CD14-positive monocyte (primary cell): Measurements from ENCODE around the gene GRXCR1. TPM values are rescaled to one million over a fixed set of nuclear protein-coding genes. Genes with fewer than 3 reads are reported as not detected.

Source experiments
- DNase-seq, 3 donors: peaks; one replicate each; pipeline ENCODE4 v3.0.0-alpha.2; 2011 to 2022
- H2AFZ ChIP-seq: 2 replicates; pipeline ENCODE4 v1.6.0; 2012; ENCODE audit warnings: mild to moderate bottlenecking, low read depth, low read length, inconsistent platforms; ENCODE audit not compliant: insufficient read depth, poor library complexity, severe bottlenecking
- H3K27ac ChIP-seq, 2 donors: 1 replicate in 1 of 2; 2 replicates in 1 of 2; pipeline ENCODE4 v1.5.1; 2012 to 2013; ENCODE audit warnings: low read length in 2 of 2, control low read depth in 1 of 2, inconsistent platforms in 1 of 2, low read depth in 1 of 2, mild to moderate bottlenecking in 1 of 2
- H3K27me3 ChIP-seq, 2 donors: one replicate each; pipeline versions ENCODE4 v1.6.0 to v1.6.1; 2011 to 2013; ENCODE audit warnings: low read length in 2 of 2; ENCODE audit not compliant: control insufficient read depth in 2 of 2, insufficient read depth in 2 of 2
- H3K36me3 ChIP-seq, 2 donors: replicated peaks in 1 of 2; 1 replicate in 1 of 2; 2 replicates in 1 of 2; pipeline versions ENCODE4 v1.5.1 to v1.6.1; 2012 to 2013; ENCODE audit warnings: low read length in 2 of 2, control low read depth in 1 of 2, inconsistent platforms in 1 of 2, mild to moderate bottlenecking in 1 of 2; ENCODE audit not compliant: insufficient read depth in 2 of 2, control insufficient read depth in 1 of 2
- H3K4me1 ChIP-seq, 2 donors: 1 replicate in 1 of 2; 2 replicates in 1 of 2; pipeline versions ENCODE4 v1.5.1 to v1.6.1; 2012 to 2013; ENCODE audit warnings: low read length in 2 of 2, control low read depth in 1 of 2, inconsistent platforms in 1 of 2, mild to moderate bottlenecking in 1 of 2, moderate library complexity in 1 of 2; ENCODE audit not compliant: insufficient read depth in 2 of 2, control insufficient read depth in 1 of 2
- H3K4me2 ChIP-seq: replicated peaks from 2 replicates; pipeline ENCODE3; 2012; ENCODE audit warnings: low read length, moderate library complexity, mild to moderate bottlenecking; ENCODE audit not compliant: poor library complexity, severe bottlenecking; ENCODE audit errors: extremely low read depth
- H3K4me3 ChIP-seq, 3 experiments: fragments of 200-600 bp in 1 of 3; sonication (generic) in 1 of 3; replicated peaks in 1 of 3; 1 replicate in 2 of 3; 2 replicates in 1 of 3; pipeline ENCODE4 v1.5.1; 2011 to 2013; ENCODE audit warnings: low read length in 3 of 3, mild to moderate bottlenecking in 3 of 3, control low read depth in 2 of 3, low read depth in 2 of 3, inconsistent platforms in 1 of 3, moderate library complexity in 1 of 3
- H3K79me2 ChIP-seq: 2 replicates; pipeline ENCODE4 v1.6.0; 2012; ENCODE audit warnings: mild to moderate bottlenecking, control low read depth, inconsistent platforms, low read length, moderate library complexity; ENCODE audit not compliant: insufficient read depth
- H3K9ac ChIP-seq: 2 replicates; pipeline ENCODE4 v1.6.0; 2017; ENCODE audit warnings: low read length, mild to moderate bottlenecking; ENCODE audit not compliant: insufficient read depth, poor library complexity, severe bottlenecking
- H3K9me3 ChIP-seq, 2 donors: replicated peaks in 1 of 2; 1 replicate in 1 of 2; 2 replicates in 1 of 2; pipeline versions ENCODE4 v1.5.1 to v1.6.1; 2012 to 2013; ENCODE audit warnings: low read length in 2 of 2, control low read depth in 1 of 2; ENCODE audit not compliant: control insufficient read depth in 1 of 2, insufficient read depth in 1 of 2
- H4K20me1 ChIP-seq: 2 replicates; pipeline ENCODE4 v1.6.0; 2012; ENCODE audit warnings: mild to moderate bottlenecking, low read length, control low read depth, moderate library complexity; ENCODE audit not compliant: insufficient read depth
- H3K27ac Mint-ChIP-seq, 7 donors: one replicate each; pipeline ENCODE4 v1.8.0; 2020; ENCODE audit warnings: mild to moderate bottlenecking in 7 of 7, mixed read lengths in 7 of 7, moderate library complexity in 6 of 7, inconsistent platforms in 2 of 7
- H3K27me3 Mint-ChIP-seq, 3 donors: one replicate each; pipeline ENCODE4 v1.8.0; 2021 to 2022; ENCODE audit warnings: low read depth in 3 of 3, mild to moderate bottlenecking in 3 of 3, mixed read lengths in 3 of 3, moderate library complexity in 3 of 3, inconsistent platforms in 1 of 3
- H3K36me3 Mint-ChIP-seq, 2 donors: one replicate each; pipeline ENCODE4 v1.8.0; 2020; ENCODE audit warnings: mixed read lengths in 2 of 2, inconsistent platforms in 1 of 2, mild to moderate bottlenecking in 1 of 2
- H3K4me1 Mint-ChIP-seq: one replicate; pipeline ENCODE4 v1.8.0; 2020; ENCODE audit warnings: mild to moderate bottlenecking, mixed read lengths
- H3K4me3 Mint-ChIP-seq, 2 donors: one replicate each; pipeline ENCODE4 v1.8.0; 2020; ENCODE audit warnings: mild to moderate bottlenecking in 2 of 2, mixed read lengths in 2 of 2, moderate library complexity in 1 of 2
- H3K9me3 Mint-ChIP-seq, 7 donors: one replicate each; pipeline ENCODE4 v1.8.0; 2020 to 2022; ENCODE audit warnings: mixed read lengths in 7 of 7, mild to moderate bottlenecking in 6 of 7, moderate library complexity in 6 of 7, inconsistent platforms in 2 of 7
- WGBS: methylation state at CpG from one replicate; pipeline ENCODE4 v1.1.5; 2013; ENCODE audit warnings: missing lambda C conversion rate; ENCODE audit not compliant: insufficient coverage; 5-methylcytosine and 5-hydroxymethylcytosine counted together
- intact Hi-C, 2 donors: fragments of 100-400 bp; cut with micrococcal nuclease; formaldehyde crosslinking; loops; one replicate each; pipeline versions ENCODE4 v1.15.0 to v1.15.1; 2023
- polyA plus RNA-seq, 3 donors: library from polyadenylated mRNA; depleted of rRNA in 1 of 3; unstranded in 2 of 3; stranded (reverse) in 1 of 3; fragments of 300-500 nt in 2 of 3; fragments of >200 nt in 1 of 3; fragmentation: Illumina TruSeq in 2 of 3; gene quantifications; 1 replicate in 2 of 3; 2 replicates in 1 of 3; pipeline ENCODE4 v1.2.3, GENCODE V29; 2012 to 2021
- TF ChIP-seq, protein P1 (sequence below): fragments of 200-600 bp; IDR thresholded peaks from one replicate; pipeline ENCODE4 v1.8.0; 2022; ENCODE audit warnings: antibody characterized with exemption, mild to moderate bottlenecking

Gene GRXCR1
- polyA plus RNA-seq, 3 donors: not detected

DNA sequence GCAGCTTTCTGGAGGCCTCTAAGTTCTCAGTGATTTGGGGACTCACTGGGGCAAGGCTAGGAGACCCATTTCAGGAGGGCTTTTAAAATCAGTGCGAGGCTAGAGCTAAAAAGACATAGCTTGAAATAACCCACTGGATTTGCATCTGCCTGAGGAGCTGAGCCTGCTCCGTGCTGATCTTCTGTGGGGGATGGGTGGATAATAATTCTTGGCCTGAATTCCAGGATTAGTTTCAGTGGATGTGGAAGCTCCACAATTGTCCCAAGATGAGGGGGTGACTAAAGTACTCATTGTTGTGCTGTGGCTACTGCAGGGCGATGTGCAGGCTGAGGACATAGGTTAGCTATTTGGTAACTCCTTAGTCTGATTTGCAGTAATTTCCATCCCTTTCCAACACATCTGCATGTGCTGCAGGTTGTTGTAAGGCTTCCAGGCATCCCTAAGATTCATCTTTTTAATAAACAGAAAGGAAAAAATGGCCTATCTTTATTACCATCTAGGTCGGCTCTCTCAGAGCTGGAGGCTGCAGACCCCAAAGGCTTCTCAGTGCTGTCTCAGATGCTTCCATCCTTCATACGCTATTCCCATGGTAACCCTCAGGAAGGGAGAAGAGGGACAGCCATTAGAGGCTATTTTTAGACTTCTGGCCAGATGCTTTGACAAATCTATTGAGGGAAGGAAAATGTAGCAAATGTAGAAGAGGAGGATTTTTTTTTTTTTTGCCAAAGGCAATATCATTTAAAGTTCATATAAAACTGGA lies 63.4 kb downstream of the GRXCR1 start:
- Histone ChIP-seq H3K9me3 (no peaks in the 10 kb centered on the region), H3K27me3 (no peaks in the 10 kb centered on the region), H3K4me2 (no peak overlapping the region), H3K4me1 (no peaks in the 10 kb centered on the region), H4K20me1 (no peaks in the 10 kb centered on the region), H3K79me2 (no peaks in the 10 kb centered on the region), H3K9ac (no peak overlapping the region), H3K27ac (no peak overlapping the region), H3K4me3 (no peak overlapping the region), H3K36me3 (no peaks in the 10 kb centered on the region), H2AFZ (no peak overlapping the region)
- no peak overlapping the region for H3K27ac Mint-ChIP-seq
- 90% methylated on average over 3 of the region's 5 CpGs for WGBS
- H3K27me3 Mint-ChIP-seq: peaks cover 0 to 2% (median 0%) of the 10 kb centered on the region in 3 donors
- TF ChIP-seq, protein P1, sequence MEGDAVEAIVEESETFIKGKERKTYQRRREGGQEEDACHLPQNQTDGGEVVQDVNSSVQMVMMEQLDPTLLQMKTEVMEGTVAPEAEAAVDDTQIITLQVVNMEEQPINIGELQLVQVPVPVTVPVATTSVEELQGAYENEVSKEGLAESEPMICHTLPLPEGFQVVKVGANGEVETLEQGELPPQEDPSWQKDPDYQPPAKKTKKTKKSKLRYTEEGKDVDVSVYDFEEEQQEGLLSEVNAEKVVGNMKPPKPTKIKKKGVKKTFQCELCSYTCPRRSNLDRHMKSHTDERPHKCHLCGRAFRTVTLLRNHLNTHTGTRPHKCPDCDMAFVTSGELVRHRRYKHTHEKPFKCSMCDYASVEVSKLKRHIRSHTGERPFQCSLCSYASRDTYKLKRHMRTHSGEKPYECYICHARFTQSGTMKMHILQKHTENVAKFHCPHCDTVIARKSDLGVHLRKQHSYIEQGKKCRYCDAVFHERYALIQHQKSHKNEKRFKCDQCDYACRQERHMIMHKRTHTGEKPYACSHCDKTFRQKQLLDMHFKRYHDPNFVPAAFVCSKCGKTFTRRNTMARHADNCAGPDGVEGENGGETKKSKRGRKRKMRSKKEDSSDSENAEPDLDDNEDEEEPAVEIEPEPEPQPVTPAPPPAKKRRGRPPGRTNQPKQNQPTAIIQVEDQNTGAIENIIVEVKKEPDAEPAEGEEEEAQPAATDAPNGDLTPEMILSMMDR: no peak
- intact Hi-C loops: no loop called here
- peaks cover 0 to 3% (median 2%) of the 10 kb centered on the region in 7 donors for H3K9me3 Mint-ChIP-seq
- no peak for DNase-seq
- no peaks in the 10 kb centered on the region for H3K36me3 Mint-ChIP-seq
- H3K4me1 Mint-ChIP-seq: no peaks in the 10 kb centered on the region
- no peak overlapping the region for H3K4me3 Mint-ChIP-seq

DNA sequence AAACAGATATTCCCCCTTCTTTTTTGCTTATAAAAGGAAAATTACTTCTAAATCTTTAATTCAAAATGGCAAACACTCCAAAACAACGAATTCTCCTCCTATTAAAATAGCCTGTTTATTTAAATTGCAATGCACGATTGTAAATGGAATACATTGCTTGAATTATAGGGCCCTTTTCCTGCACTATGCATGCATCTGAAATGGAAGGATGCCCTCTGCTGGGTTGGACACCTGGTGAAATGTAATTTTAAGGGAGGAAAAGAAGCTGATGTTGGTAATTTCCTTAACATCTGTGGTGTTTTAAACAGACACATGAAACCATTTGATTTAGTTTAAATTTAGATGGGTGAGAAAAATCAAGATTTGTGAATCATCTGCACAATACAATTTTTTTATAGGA lies 72.8 kb downstream of the GRXCR1 start:
- Histone ChIP-seq H4K20me1 (no peaks in the 10 kb centered on the region), H3K9me3 (peaks cover 0 to 3% of the 10 kb centered on the region in 2 donors), H3K36me3 (no peaks in the 10 kb centered on the region), H3K4me3 (no peak overlapping the region), H3K4me1 (no peaks in the 10 kb centered on the region), H3K4me2 (no peak overlapping the region), H3K9ac (no peak overlapping the region), H3K79me2 (no peaks in the 10 kb centered on the region), H3K27ac (no peak overlapping the region), H3K27me3 (no peaks in the 10 kb centered on the region), H2AFZ (no peak overlapping the region)
- no peaks in the 10 kb centered on the region for H3K36me3 Mint-ChIP-seq
- no peaks in the 10 kb centered on the region for H3K27me3 Mint-ChIP-seq
- H3K27ac Mint-ChIP-seq: peak overlapping the region in 1 of 7 donors; percentile 66
- no peak for DNase-seq
- intact Hi-C loops: no loop called here
- no peaks in the 10 kb centered on the region for H3K4me1 Mint-ChIP-seq
- H3K9me3 Mint-ChIP-seq: peaks cover 0 to 6% (median 3%) of the 10 kb centered on the region in 7 donors
- no peak overlapping the region for H3K4me3 Mint-ChIP-seq
- no CpG with 5 or more reads among the region's 2 CpGs for WGBS
- TF ChIP-seq, protein P1: no peak
